ENCODE results near the gene CASP14.
"Not testable (repeated sequence)": the region's sequence is repeated elsewhere in the genome, so short reads cannot be mapped to it uniquely, and the experiment has no call there.

CASP14 gene

GRCh38 chr19:15048885-15049541, at the start of gene CASP14:
Gene CASP14 (plus strand): TSS chr19:15049480. CDS start chr19:15052252, 2,772 bp downstream.
- no peak for DNase-seq

- DNase-seq, result no peak
These were observed 41.0 kb upstream of the CASP14 start for GRCh38 chr19:15008308-15008707.

GRCh38 chr19:15010501-15011300, 38.6 kb upstream of the CASP14 start:
- no peak for DNase-seq

- DNase-seq, result no peak
These were observed 34.7 kb upstream of the CASP14 start for GRCh38 chr19:15014579-15014978.

GRCh38 chr19:15015946-15016542, 33.2 kb upstream of the CASP14 start:
- no peak for DNase-seq

- DNase-seq, result not testable (repeated sequence)
These were observed 30.4 kb upstream of the CASP14 start for GRCh38 chr19:15018836-15019235.

GRCh38 chr19:15021286-15022007, 27.8 kb upstream of the CASP14 start:
- DNase-seq, result no peak

- no peak for DNase-seq
These were observed 26.5 kb upstream of the CASP14 start for GRCh38 chr19:15022752-15023151.

GRCh38 chr19:15025217-15025616, 24.1 kb upstream of the CASP14 start:
- DNase-seq, result no peak

GRCh38 chr19:15028490-15028889, 20.8 kb upstream of the CASP14 start:
- DNase-seq, result no peak

- no peak for DNase-seq
These were observed 17.6 kb upstream of the CASP14 start for GRCh38 chr19:15031675-15032074.

- DNase-seq, result no peak
These were observed 13.4 kb upstream of the CASP14 start for GRCh38 chr19:15035795-15036311.

GRCh38 chr19:15037586-15037985, 11.7 kb upstream of the CASP14 start:
- no peak for DNase-seq

- DNase-seq, result no peak
These were observed 11.0 kb upstream of the CASP14 start for GRCh38 chr19:15038294-15038693.

- no peak for DNase-seq
These were observed 7.3 kb upstream of the CASP14 start for GRCh38 chr19:15042003-15042402.

GRCh38 chr19:15042826-15043225, 6.5 kb upstream of the CASP14 start:
- no peak for DNase-seq

GRCh38 chr19:15045506-15045905, 3.8 kb upstream of the CASP14 start:
- no peak for DNase-seq

GRCh38 chr19:15047680-15048079, 1.6 kb upstream of the CASP14 start:
- DNase-seq, result no peak

GRCh38 chr19:15048128-15048527, 1.2 kb upstream of the CASP14 start:
- no peak for DNase-seq

- DNase-seq, result no peak
These were observed 1.4 kb downstream of the CASP14 start for GRCh38 chr19:15050639-15051038.

- DNase-seq, result no peak
These were observed 12.8 kb downstream of the CASP14 start for GRCh38 chr19:15062036-15062435.

GRCh38 chr19:15070386-15070785, 21.1 kb downstream of the CASP14 start:
- DNase-seq, result not testable (repeated sequence)

All from activated T-cell treated with anti-CD3 and anti-CD28 coated beads, Interleukin-2, amount 50 U/mL, for 1 hour (primary cell).